Gastrocnemius medialis (tissue), 4 donors: ENCODE results near the gene OR51B4.

Experiments
- POLR2A ChIP-seq, 2 donors: fragments of 450-650 bp; IDR thresholded peaks; one replicate each; pipeline ENCODE4 v1.6.1; 2017; ENCODE audit warnings: antibody characterized with exemption in 2 of 2, mild to moderate bottlenecking in 2 of 2, moderate library complexity in 2 of 2
- TF ChIP-seq, protein P1 (sequence below), 5 experiments: fragments of 450-650 bp in 3 of 5; fragments of 200-600 bp in 2 of 5; sonication (generic) in 2 of 5; IDR thresholded peaks in 4 of 5; conservative IDR thresholded peaks in 1 of 5; 1 replicate in 4 of 5; 2 replicates in 1 of 5; pipeline ENCODE4 v1.5.1; 2016 to 2019; ENCODE audit warnings: antibody characterized with exemption in 5 of 5, mild to moderate bottlenecking in 3 of 5, moderate library complexity in 3 of 5

DNA sequence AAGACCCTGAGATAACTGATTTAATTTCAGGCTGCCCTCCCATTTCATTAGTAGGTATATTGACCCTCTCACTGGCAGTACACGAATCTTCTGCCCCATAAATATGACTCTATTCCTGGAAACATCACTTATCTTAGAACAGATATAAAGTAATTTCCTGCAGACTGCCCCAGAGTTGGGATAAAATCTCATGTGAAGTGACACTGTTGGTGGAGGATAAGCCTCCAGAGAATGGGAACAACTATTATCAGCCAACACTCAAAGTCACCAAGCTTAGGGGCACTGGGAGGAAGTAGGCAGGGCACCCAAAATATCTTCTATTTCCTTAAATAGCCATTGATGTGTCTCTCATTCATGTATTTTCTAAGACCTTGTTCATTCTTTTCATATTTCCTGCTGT, 33.4 kb upstream of the OR51B4 start:
- TF ChIP-seq, protein P1, sequence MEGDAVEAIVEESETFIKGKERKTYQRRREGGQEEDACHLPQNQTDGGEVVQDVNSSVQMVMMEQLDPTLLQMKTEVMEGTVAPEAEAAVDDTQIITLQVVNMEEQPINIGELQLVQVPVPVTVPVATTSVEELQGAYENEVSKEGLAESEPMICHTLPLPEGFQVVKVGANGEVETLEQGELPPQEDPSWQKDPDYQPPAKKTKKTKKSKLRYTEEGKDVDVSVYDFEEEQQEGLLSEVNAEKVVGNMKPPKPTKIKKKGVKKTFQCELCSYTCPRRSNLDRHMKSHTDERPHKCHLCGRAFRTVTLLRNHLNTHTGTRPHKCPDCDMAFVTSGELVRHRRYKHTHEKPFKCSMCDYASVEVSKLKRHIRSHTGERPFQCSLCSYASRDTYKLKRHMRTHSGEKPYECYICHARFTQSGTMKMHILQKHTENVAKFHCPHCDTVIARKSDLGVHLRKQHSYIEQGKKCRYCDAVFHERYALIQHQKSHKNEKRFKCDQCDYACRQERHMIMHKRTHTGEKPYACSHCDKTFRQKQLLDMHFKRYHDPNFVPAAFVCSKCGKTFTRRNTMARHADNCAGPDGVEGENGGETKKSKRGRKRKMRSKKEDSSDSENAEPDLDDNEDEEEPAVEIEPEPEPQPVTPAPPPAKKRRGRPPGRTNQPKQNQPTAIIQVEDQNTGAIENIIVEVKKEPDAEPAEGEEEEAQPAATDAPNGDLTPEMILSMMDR (IDR thresholded peaks at IDR 0.05 in 4 of 5, conservative IDR thresholded peaks at IDR 0.05 in 1 of 5) = no peak
- TF ChIP-seq POLR2A (IDR thresholded peaks at IDR 0.05) = no peak
